ENCODE data around the gene ERC2. TPM values are rescaled to one million over a fixed set of nuclear protein-coding genes. Genes with fewer than 3 reads are reported as not detected.

The ERC2 gene
- total and polyA plus RNA-seq, 2 of the 13 experiments (the other 11 are each of a cell fraction or from before 2014, with no cell fraction given) = 0.16 to 0.22 TPM

- in situ Hi-C loops (cut with HindIII; ENCODE audit: extremely low pct_ligation_motif_present, low pct_unique_long_range_greater_than_20kb) = no loop called here
- FAIRE-seq = no peak
Observed at GRCh38 chr3:55893045-55893664, 575.1 kb downstream of the ERC2 start.

GRCh38 chr3:55891106-55891505 is 577.2 kb downstream of the ERC2 start:
- 9% methylated on average over 2 of the region's 2 CpGs for WGBS (ENCODE audit: low lambda C conversion rate)
- intact Hi-C loops (cut with micrococcal nuclease; ENCODE audit: unreplicated experiment) = no loop called here
- CTCF ChIA-PET (ENCODE audit: low intra/inter-chr PET ratio, low total read pairs) = no interaction called here

More at GRCh38 chr3:55893045-55893664, 575.1 kb downstream of the ERC2 start:
- H3K9me3 ChIP-seq (ENCODE audit: low read length) = no peaks in the 10 kb centered on the region
- H2AFZ ChIP-seq (ENCODE audit: low read length) = no peak overlapping the region
- H4K20me1 ChIP-seq (ENCODE audit: insufficient read depth, low read length) = no peaks in the 10 kb centered on the region
- H3K27ac ChIP-seq (ENCODE audit: extremely low read length, insufficient read depth, low read length) = no peak overlapping the region
- DNase-seq (ENCODE audit: low spot score) (no peak), ATAC-seq (no peak)
- H3K4me3 ChIP-seq (replicated peaks in 1 of 3; ENCODE audit: insufficient read depth in 1 of 3, low read depth in 2 of 3, low read length in 3 of 3) = no peak overlapping the region
- H3K36me3 ChIP-seq (replicated peaks in 1 of 2; ENCODE audit: control insufficient read depth in 1 of 2, insufficient read depth in 2 of 2, low read length in 2 of 2) = no peaks in the 10 kb centered on the region
- no peak overlapping the region for H3K9ac ChIP-seq (ENCODE audit: insufficient read depth, low read depth, low read length)
- ChIA-PET CTCF (ENCODE audit: low intra/inter-chr PET ratio, low total read pairs) (no interaction called here), POLR2A (no interaction called here)
- H3K79me2 ChIP-seq (ENCODE audit: insufficient read depth, low read length) = no peaks in the 10 kb centered on the region
- intact Hi-C loops (cut with micrococcal nuclease; ENCODE audit: unreplicated experiment) = no loop called here
- WGBS (ENCODE audit: low lambda C conversion rate) = 0% methylated on average over 4 of the region's 4 CpGs
- no peak overlapping the region for H3K4me2 ChIP-seq (ENCODE audit: low read depth, low read length)
- TF ChIP-seq ZNF326 (CRISPR knock-in tag; IDR thresholded peaks at IDR 0.05; ENCODE audit: borderline replicate concordance) = no peak
- no peaks in the 10 kb centered on the region; a peak in 1 of 5 replicates for H3K27me3 ChIP-seq (ENCODE audit: control insufficient read depth in 1 of 2, insufficient read depth in 2 of 2, low read length in 2 of 2)
- H3K4me1 ChIP-seq (ENCODE audit: insufficient read depth, low read length) = no peaks in the 10 kb centered on the region
- BruUV-seq (replicated peaks) = no TSS peak

More at GRCh38 chr3:55891106-55891505, 577.2 kb downstream of the ERC2 start:
- Histone ChIP-seq H3K4me3 (replicated peaks in 1 of 3; ENCODE audit: insufficient read depth in 1 of 3, low read depth in 2 of 3, low read length in 3 of 3) (no peak overlapping the region), H2AFZ (ENCODE audit: low read length) (no peak overlapping the region), H4K20me1 (ENCODE audit: insufficient read depth, low read length) (no peaks in the 10 kb centered on the region), H3K27me3 (ENCODE audit: control insufficient read depth in 1 of 2, insufficient read depth in 2 of 2, low read length in 2 of 2) (no peaks in the 10 kb centered on the region; a peak in 1 of 5 replicates), H3K27ac (ENCODE audit: extremely low read length, insufficient read depth, low read length) (no peak overlapping the region), H3K9me3 (ENCODE audit: low read length) (no peaks in the 10 kb centered on the region), H3K36me3 (replicated peaks in 1 of 2; ENCODE audit: control insufficient read depth in 1 of 2, insufficient read depth in 2 of 2, low read length in 2 of 2) (no peaks in the 10 kb centered on the region), H3K9ac (ENCODE audit: insufficient read depth, low read depth, low read length) (no peak overlapping the region), H3K4me1 (ENCODE audit: insufficient read depth, low read length) (no peaks in the 10 kb centered on the region), H3K79me2 (ENCODE audit: insufficient read depth, low read length) (no peaks in the 10 kb centered on the region), H3K4me2 (ENCODE audit: low read depth, low read length) (no peak overlapping the region)
- POLR2A ChIA-PET = no interaction called here
- ATAC-seq (no peak), DNase-seq (ENCODE audit: low spot score) (no peak), FAIRE-seq (no peak)
- no TSS peak for BruUV-seq (replicated peaks)
- TF ChIP-seq ATF7 (IDR thresholded peaks at IDR 0.05) = peak; percentile 56
- no peak for TF ChIP-seq ATF7 (CRISPR knock-in tag; IDR thresholded peaks at IDR 0.05)
- TF ChIP-seq MYC (CRISPR knock-in tag; IDR thresholded peaks at IDR 0.05; ENCODE audit: borderline replicate concordance) = no peak
- TF ChIP-seq NFAT5 (CRISPR knock-in tag; IDR thresholded peaks at IDR 0.05) = no peak
- no peak for TF ChIP-seq ZNF121 (CRISPR knock-in tag; IDR thresholded peaks at IDR 0.05)
- in situ Hi-C loops (cut with HindIII; ENCODE audit: extremely low pct_ligation_motif_present, low pct_unique_long_range_greater_than_20kb) = no loop called here
